SH-SY5Y (cell line): ENCODE measurements around the gene MUC6.

Experiments used
- GATA2 ChIP-seq: IDR thresholded peaks from 2 replicates; pipeline ENCODE4 v1.6.1; 2011; ENCODE audit warnings: mild to moderate bottlenecking, low read depth, low read length
- GATA3 ChIP-seq: IDR thresholded peaks from 2 replicates; pipeline ENCODE4 v1.6.1; 2011; ENCODE audit warnings: low read depth, mild to moderate bottlenecking, low read length, moderate library complexity

- no peak for TF ChIP-seq GATA2
- TF ChIP-seq GATA3, result no peak
Measured at GRCh38 chr11:973237-973636, 63.3 kb downstream of the MUC6 start.
